ENCODE results near the gene CSH2. TPM values are rescaled to one million over a fixed set of nuclear protein-coding genes. Genes with fewer than 3 reads are reported as not detected.

CSH2 gene
- total RNA-seq, 1 donor from 2014 or later = not detected

GRCh38 chr17:63837962-63838600 is 35.4 kb downstream of the CSH2 start:
- Histone ChIP-seq H3K4me3 (ENCODE audit: low read depth, low read length) (no peak overlapping the region), H3K27me3 (ENCODE audit: control insufficient read depth, insufficient read depth, low read length) (no peaks in the 10 kb centered on the region), H3K36me3 (ENCODE audit: control insufficient read depth, insufficient read depth, low read length) (peaks cover 24% of the 10 kb centered on the region)
- no peak for TF ChIP-seq CTCF (IDR thresholded peaks at IDR 0.05; ENCODE audit: insufficient read depth, low read length, severe bottlenecking)
- no peak for FAIRE-seq
- DNase-seq (ENCODE audit: low read depth) = no peak

GRCh38 chr17:63837480-63837879 is 36.0 kb downstream of the CSH2 start:
- DNase-seq (ENCODE audit: low read depth) = no peak
- no peak for FAIRE-seq
- Histone ChIP-seq H3K4me3 (ENCODE audit: low read depth, low read length) (no peak overlapping the region), H3K27me3 (ENCODE audit: control insufficient read depth, insufficient read depth, low read length) (no peaks in the 10 kb centered on the region), H3K36me3 (ENCODE audit: control insufficient read depth, insufficient read depth, low read length) (peaks cover 27% of the 10 kb centered on the region)
- TF ChIP-seq CTCF (IDR thresholded peaks at IDR 0.05; ENCODE audit: insufficient read depth, low read length, severe bottlenecking) = no peak

- DNase-seq (ENCODE audit: low read depth) (no peak), FAIRE-seq (no peak)
- TF ChIP-seq CTCF (IDR thresholded peaks at IDR 0.05; ENCODE audit: insufficient read depth, low read length, severe bottlenecking) = no peak
- H3K4me3 ChIP-seq (ENCODE audit: low read depth, low read length) = no peak overlapping the region
- no peaks in the 10 kb centered on the region for H3K27me3 ChIP-seq (ENCODE audit: control insufficient read depth, insufficient read depth, low read length)
- peaks cover 30% of the 10 kb centered on the region for H3K36me3 ChIP-seq (ENCODE audit: control insufficient read depth, insufficient read depth, low read length)
Observed at GRCh38 chr17:63836811-63837210, 36.7 kb downstream of the CSH2 start.

- no peak for DNase-seq (ENCODE audit: low read depth)
- Histone ChIP-seq H3K27me3 (ENCODE audit: control insufficient read depth, insufficient read depth, low read length) (no peaks in the 10 kb centered on the region), H3K36me3 (ENCODE audit: control insufficient read depth, insufficient read depth, low read length) (peaks cover 39% of the 10 kb centered on the region), H3K4me3 (ENCODE audit: low read depth, low read length) (no peak overlapping the region)
- TF ChIP-seq CTCF (IDR thresholded peaks at IDR 0.05; ENCODE audit: insufficient read depth, low read length, severe bottlenecking) = no peak
- FAIRE-seq = no peak
Observed at GRCh38 chr17:63835167-63835720, 38.2 kb downstream of the CSH2 start.

- Histone ChIP-seq H3K36me3 (ENCODE audit: control insufficient read depth, insufficient read depth, low read length) (peaks cover 45% of the 10 kb centered on the region), H3K4me3 (ENCODE audit: low read depth, low read length) (no peak overlapping the region), H3K27me3 (ENCODE audit: control insufficient read depth, insufficient read depth, low read length) (no peaks in the 10 kb centered on the region)
- DNase-seq (ENCODE audit: low read depth) (peak; percentile 74), FAIRE-seq (no peak)
- peak; percentile 78 for TF ChIP-seq CTCF (IDR thresholded peaks at IDR 0.05; ENCODE audit: insufficient read depth, low read length, severe bottlenecking)
Observed at GRCh38 chr17:63834431-63835166, 38.9 kb downstream of the CSH2 start.
